Lower leg skin (tissue), 3 donors: ENCODE measurements around the gene PCDHA4.

Experiments used
- POLR2A ChIP-seq, 2 donors: fragments of 450-650 bp; IDR thresholded peaks; one replicate each; pipeline ENCODE4 v1.6.1; 2016 to 2017; ENCODE audit warnings: antibody characterized with exemption in 2 of 2, mild to moderate bottlenecking in 1 of 2, moderate library complexity in 1 of 2
- TF ChIP-seq, protein P1 (sequence below), 3 donors: fragments of 450-650 bp; IDR thresholded peaks; one replicate each; pipeline ENCODE4 v1.5.1; 2016; ENCODE audit warnings: antibody characterized with exemption in 3 of 3, mild to moderate bottlenecking in 3 of 3, moderate library complexity in 2 of 3

DNA sequence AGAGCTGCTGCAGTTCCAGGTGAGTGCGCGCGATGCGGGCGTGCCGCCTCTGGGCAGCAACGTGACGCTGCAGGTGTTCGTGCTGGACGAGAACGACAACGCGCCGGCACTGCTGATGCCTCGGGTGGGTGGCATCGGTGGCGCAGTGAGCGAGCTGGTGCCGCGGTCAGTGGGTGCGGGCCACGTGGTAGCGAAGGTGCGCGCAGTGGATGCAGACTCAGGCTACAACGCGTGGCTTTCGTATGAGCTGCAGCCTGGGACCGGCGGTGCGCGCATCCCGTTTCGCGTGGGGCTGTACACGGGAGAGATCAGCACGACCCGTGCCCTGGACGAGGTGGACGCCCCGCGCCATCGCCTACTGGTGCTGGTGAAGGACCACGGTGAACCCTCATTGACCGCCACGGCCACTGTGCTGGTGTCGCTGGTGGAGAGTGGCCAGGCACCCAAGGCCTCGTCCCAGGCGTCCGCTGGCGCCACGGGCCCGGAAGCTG, 4.0 kb upstream of the PCDHA4 start:
- TF ChIP-seq, protein P1, sequence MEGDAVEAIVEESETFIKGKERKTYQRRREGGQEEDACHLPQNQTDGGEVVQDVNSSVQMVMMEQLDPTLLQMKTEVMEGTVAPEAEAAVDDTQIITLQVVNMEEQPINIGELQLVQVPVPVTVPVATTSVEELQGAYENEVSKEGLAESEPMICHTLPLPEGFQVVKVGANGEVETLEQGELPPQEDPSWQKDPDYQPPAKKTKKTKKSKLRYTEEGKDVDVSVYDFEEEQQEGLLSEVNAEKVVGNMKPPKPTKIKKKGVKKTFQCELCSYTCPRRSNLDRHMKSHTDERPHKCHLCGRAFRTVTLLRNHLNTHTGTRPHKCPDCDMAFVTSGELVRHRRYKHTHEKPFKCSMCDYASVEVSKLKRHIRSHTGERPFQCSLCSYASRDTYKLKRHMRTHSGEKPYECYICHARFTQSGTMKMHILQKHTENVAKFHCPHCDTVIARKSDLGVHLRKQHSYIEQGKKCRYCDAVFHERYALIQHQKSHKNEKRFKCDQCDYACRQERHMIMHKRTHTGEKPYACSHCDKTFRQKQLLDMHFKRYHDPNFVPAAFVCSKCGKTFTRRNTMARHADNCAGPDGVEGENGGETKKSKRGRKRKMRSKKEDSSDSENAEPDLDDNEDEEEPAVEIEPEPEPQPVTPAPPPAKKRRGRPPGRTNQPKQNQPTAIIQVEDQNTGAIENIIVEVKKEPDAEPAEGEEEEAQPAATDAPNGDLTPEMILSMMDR (IDR thresholded peaks at IDR 0.05), result no peak
- no peak for TF ChIP-seq POLR2A (IDR thresholded peaks at IDR 0.05)
